Measurements from ENCODE around the gene KRT27. TPM values are rescaled to one million over a fixed set of nuclear protein-coding genes. Genes with fewer than 3 reads are reported as not detected.

The KRT27 gene
- total and polyA plus RNA-seq, 11 donors, result not detected

DNA sequence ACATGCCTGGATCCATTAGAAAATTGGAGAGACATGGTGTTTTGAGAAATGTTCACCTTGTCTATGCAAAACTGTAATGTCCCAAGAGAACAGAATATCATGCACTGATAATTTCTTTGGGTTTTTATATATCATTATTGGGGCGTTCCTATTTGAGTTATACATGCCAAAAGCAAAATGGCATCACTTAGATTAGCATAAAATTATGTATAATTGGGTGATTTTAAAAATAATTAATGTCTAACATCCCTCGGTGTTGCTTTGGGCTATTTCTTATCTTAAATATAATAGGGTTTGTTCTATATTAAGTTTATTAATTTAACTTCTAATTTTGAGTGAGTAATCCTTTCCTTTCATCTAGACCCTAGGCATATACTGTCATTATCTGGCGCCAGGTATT lies 17.5 kb upstream of the KRT27 start, which contains the start of gene KRT28:
Gene KRT28 (minus strand): TSS at position 101 of the 400 bp plus-strand sequence. CDS start 66 bp downstream, at position 35.
- TF ChIP-seq, protein P1, sequence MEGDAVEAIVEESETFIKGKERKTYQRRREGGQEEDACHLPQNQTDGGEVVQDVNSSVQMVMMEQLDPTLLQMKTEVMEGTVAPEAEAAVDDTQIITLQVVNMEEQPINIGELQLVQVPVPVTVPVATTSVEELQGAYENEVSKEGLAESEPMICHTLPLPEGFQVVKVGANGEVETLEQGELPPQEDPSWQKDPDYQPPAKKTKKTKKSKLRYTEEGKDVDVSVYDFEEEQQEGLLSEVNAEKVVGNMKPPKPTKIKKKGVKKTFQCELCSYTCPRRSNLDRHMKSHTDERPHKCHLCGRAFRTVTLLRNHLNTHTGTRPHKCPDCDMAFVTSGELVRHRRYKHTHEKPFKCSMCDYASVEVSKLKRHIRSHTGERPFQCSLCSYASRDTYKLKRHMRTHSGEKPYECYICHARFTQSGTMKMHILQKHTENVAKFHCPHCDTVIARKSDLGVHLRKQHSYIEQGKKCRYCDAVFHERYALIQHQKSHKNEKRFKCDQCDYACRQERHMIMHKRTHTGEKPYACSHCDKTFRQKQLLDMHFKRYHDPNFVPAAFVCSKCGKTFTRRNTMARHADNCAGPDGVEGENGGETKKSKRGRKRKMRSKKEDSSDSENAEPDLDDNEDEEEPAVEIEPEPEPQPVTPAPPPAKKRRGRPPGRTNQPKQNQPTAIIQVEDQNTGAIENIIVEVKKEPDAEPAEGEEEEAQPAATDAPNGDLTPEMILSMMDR (IDR thresholded peaks at IDR 0.05), result no peak
- no peak for TF ChIP-seq POLR2A (IDR thresholded peaks at IDR 0.05)
- H3K9me3 ChIP-seq, result no peaks in the 10 kb centered on the region
- peaks cover 0 to 4% (median 0%) of the 10 kb centered on the region in 12 donors for H3K4me1 ChIP-seq
- intact Hi-C loops (cut with DNase I), result loop anchor here in 9 of 10 donors (5.0 to 10.0 kb wide), 10 partner anchors 55 to 867 kb away; partner anchors contain the start of gene SMARCE1 (in 1 of the 9)
- no peak for DNase-seq
- no peak for ATAC-seq
- 77 to 83% (median 78%) methylated on average over 3 of the region's 3 CpGs for WGBS, 4 donors
- peaks cover 0 to 41% (median 19%) of the 10 kb centered on the region in 9 donors for H3K27me3 ChIP-seq
- H3K36me3 ChIP-seq, result no peaks in the 10 kb centered on the region
- H3K4me3 ChIP-seq, result no peak within 1 kb of the TSS
- no peak within 1 kb of the TSS for H3K27ac ChIP-seq

DNA sequence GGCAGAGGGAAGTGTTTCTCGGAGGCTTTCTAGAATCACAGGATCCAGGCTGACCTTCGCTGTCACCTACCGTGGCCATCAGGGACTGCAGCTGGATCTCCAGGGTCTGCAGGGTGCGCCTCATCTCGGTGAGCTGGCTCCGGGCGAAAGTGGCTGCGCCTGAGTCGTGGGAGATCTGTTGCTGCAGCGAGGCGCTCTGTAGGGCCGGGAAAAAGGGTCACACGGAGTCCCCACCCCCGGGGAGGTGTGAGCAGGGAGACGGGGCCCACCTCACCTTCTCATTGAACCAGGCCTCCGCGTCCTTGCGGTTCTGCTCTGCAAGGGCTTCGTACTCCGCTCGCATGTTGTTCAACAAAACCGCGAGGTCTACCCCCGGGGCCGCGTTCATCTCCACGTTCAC lies 14.5 kb upstream of the KRT27 start:
- DNase-seq (no peak), ATAC-seq (no peak)
- H3K4me3 ChIP-seq, result no peak overlapping the region
- H3K27ac ChIP-seq, result no peak overlapping the region
- intact Hi-C loops (cut with DNase I), result loop anchor here in 2 of 10 donors (5.0 to 10.0 kb wide), 2 partner anchors 152 to 180 kb away; partner anchors contain the start of gene SMARCE1 (in 1 of the 2)
- peaks cover 0 to 2% (median 0%) of the 10 kb centered on the region in 12 donors for H3K4me1 ChIP-seq
- H3K9me3 ChIP-seq, result no peaks in the 10 kb centered on the region
- H3K36me3 ChIP-seq, result no peaks in the 10 kb centered on the region
- TF ChIP-seq, protein P1 (IDR thresholded peaks at IDR 0.05), result no peak
- TF ChIP-seq POLR2A (IDR thresholded peaks at IDR 0.05), result no peak
- WGBS, 4 donors, result 71 to 73% (median 72%) methylated on average over 27 of the region's 27 CpGs
- H3K27me3 ChIP-seq, result peaks cover 0 to 41% (median 19%) of the 10 kb centered on the region in 9 donors

DNA sequence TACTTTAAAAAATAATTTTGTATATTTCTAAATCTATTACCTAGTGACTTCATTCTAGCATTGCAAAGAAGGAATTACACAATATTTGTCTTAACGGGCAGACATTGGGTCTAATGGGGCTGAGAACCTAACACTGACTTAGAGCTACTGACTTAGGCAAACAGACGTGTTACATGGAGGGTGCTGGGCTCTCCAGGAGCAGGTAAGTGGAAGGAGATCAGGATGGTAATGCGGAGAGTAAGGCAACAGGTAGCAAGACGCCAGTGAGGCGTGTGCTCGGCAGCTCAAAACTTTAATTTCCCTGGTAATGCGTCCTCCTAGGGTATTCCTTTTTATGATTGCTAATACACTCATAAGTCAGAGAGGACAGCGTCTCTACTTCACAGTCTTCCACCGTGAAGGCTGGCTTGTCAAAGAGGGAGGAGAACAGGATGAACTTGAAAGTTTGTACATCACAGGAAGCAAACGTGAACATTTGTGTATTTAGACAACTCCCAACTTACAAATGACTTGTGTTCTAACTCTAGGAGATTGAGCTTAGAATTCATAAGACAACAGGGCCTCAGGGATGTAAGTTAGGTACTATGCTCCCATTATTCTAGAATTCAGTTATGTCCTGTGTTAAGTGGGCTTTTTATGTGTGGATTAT lies 12.8 kb upstream of the KRT27 start:
- TF ChIP-seq, protein P1 (IDR thresholded peaks at IDR 0.05), result no peak
- no peak for TF ChIP-seq POLR2A (IDR thresholded peaks at IDR 0.05)
- Histone ChIP-seq H3K36me3 (no peaks in the 10 kb centered on the region), H3K9me3 (no peaks in the 10 kb centered on the region), H3K27me3 (peaks cover 0 to 38% (median 17%) of the 10 kb centered on the region in 9 donors), H3K4me1 (peaks cover 0 to 10% (median 0%) of the 10 kb centered on the region in 12 donors), H3K27ac (no peak overlapping the region), H3K4me3 (no peak overlapping the region)
- no peak for DNase-seq
- intact Hi-C loops (cut with DNase I), result loop anchor here in 2 of 10 donors (5.0 to 10.0 kb wide), 2 partner anchors 150 to 178 kb away; partner anchors contain the start of gene SMARCE1 (in 1 of the 2)
- ATAC-seq, result no peak
- 78 to 83% (median 79%) methylated on average over 10 of the region's 10 CpGs for WGBS, 4 donors

DNA sequence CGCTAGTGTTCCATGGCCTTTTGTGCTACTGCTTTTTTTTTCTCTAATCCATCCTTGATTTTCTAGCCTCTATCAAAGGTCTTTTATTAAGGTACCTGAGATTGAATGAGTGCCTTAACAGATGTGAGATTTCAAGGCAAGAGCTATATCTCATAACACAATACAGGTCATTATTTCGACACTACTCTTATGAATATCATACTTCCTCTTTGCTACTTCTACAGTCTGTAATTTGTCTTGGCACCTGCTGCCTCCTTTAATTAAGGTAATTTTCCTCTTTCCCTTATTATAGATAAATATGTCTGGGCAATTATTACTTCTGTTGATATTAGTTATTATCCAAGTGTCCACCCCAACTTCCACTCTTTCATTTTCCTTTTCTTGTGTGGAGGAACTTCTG lies 12.1 kb upstream of the KRT27 start:
- 82 to 89% (median 83%) methylated on average over 2 of the region's 2 CpGs for WGBS, 4 donors
- H3K4me1 ChIP-seq, result peaks cover 0 to 10% (median 0%) of the 10 kb centered on the region in 12 donors
- no peaks in the 10 kb centered on the region for H3K36me3 ChIP-seq
- no peak overlapping the region for H3K27ac ChIP-seq
- H3K4me3 ChIP-seq, result no peak overlapping the region
- H3K27me3 ChIP-seq, result peaks cover 0 to 31% (median 17%) of the 10 kb centered on the region in 9 donors
- intact Hi-C loops (cut with DNase I), result loop anchor here in 8 of 10 donors (5.0 to 10.0 kb wide), 4 partner anchors 150 to 413 kb away; partner anchors contain the start of gene SMARCE1 (in 1 of the 8)
- ATAC-seq (no peak), DNase-seq (no peak)
- no peak for TF ChIP-seq POLR2A (IDR thresholded peaks at IDR 0.05)
- TF ChIP-seq, protein P1 (IDR thresholded peaks at IDR 0.05), result no peak
- H3K9me3 ChIP-seq, result no peaks in the 10 kb centered on the region
